Esophagus muscularis mucosa (tissue), 3 donors: Measurements from ENCODE around the gene SYMPK.

Source experiments
- POLR2A ChIP-seq: fragments of 450-650 bp; IDR thresholded peaks from one replicate; pipeline ENCODE4 v1.6.1; 2017; ENCODE audit warnings: antibody characterized with exemption, moderate library complexity, mild to moderate bottlenecking, low read depth
- TF ChIP-seq, protein P1 (sequence below), 3 experiments: fragments of 200-600 bp in 2 of 3; fragments of 450-650 bp in 1 of 3; sonication (generic) in 2 of 3; IDR thresholded peaks; one replicate each; pipeline ENCODE4 v1.5.1; 2017 to 2019; ENCODE audit warnings: antibody characterized with exemption in 3 of 3, mild to moderate bottlenecking in 2 of 3, moderate library complexity in 1 of 3

- TF ChIP-seq, protein P1, sequence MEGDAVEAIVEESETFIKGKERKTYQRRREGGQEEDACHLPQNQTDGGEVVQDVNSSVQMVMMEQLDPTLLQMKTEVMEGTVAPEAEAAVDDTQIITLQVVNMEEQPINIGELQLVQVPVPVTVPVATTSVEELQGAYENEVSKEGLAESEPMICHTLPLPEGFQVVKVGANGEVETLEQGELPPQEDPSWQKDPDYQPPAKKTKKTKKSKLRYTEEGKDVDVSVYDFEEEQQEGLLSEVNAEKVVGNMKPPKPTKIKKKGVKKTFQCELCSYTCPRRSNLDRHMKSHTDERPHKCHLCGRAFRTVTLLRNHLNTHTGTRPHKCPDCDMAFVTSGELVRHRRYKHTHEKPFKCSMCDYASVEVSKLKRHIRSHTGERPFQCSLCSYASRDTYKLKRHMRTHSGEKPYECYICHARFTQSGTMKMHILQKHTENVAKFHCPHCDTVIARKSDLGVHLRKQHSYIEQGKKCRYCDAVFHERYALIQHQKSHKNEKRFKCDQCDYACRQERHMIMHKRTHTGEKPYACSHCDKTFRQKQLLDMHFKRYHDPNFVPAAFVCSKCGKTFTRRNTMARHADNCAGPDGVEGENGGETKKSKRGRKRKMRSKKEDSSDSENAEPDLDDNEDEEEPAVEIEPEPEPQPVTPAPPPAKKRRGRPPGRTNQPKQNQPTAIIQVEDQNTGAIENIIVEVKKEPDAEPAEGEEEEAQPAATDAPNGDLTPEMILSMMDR (IDR thresholded peaks at IDR 0.05), result no peak
- TF ChIP-seq POLR2A, result no peak
Measured at GRCh38 chr19:45826934-45827333, 36.0 kb downstream of the SYMPK start.
